Liver (tissue), 5 donors: ENCODE data around the gene CMTM1. TPM values are rescaled to one million over a fixed set of nuclear protein-coding genes. Genes with fewer than 3 reads are reported as not detected.

Experiments used
- polyA plus RNA-seq, 2 donors: library from polyadenylated mRNA; stranded (reverse) in 1 of 2; unstranded in 1 of 2; fragments of 200-250 nt in 1 of 2; fragments of >200 nt in 1 of 2; fragmentation: Nextera tagmentation in 1 of 2; extraction: Ambion mirVana in 1 of 2; gene quantifications; one replicate each; pipeline versions ENCODE4 v1.2.1 to v1.2.3, GENCODE V29; 2013 to 2015
- small RNA-seq: library from RNA; depleted of rRNA; stranded (forward); fragments of <200 nt; gene quantifications from one replicate; pipeline ENCODE3, GENCODE V24; 2014
- total RNA-seq, 2 donors: library from RNA; depleted of rRNA; stranded (reverse); fragments of >200 nt; gene quantifications; one replicate each; pipeline ENCODE4 v1.2.3, GENCODE V29; 2014
- donor health status: healthy.
- donor health status: healthy.
- donor health status: healthy.

The CMTM1 gene
- total and polyA plus RNA-seq, 4 donors, result 0.32 to 0.84 (median 0.49) TPM

Small RNAs within 50 kb of the gene (small RNA-seq; reads per million reads assigned to genes)
- not detected for gene CKLF-CMTM1

Other genes starting within 250 kb of the CMTM1 start
- 10 to 100 TPM; 15.6 to 21.9 TPM for gene CDH5, start 199.7 kb upstream of the CMTM1 start, total RNA-seq
- 10 to 100 TPM in 1 of 2 donors, 1 to 10 TPM in 1; 5.5 to 19.3 TPM for gene CDH5, start 199.7 kb upstream of the CMTM1 start, polyA plus RNA-seq
- under 1 TPM in 1 of 2 donors, not detected in 1; 0.25 TPM for gene BEAN1, start 139.1 kb upstream of the CMTM1 start, total RNA-seq
- gene BEAN1, start 139.1 kb upstream of the CMTM1 start, polyA plus RNA-seq, result under 1 TPM; 0.22 to 0.99 TPM
- gene TK2, start 16.3 kb upstream of the CMTM1 start, total RNA-seq, result 10 to 100 TPM; 10.5 to 31.9 TPM
- gene TK2, start 16.3 kb upstream of the CMTM1 start, polyA plus RNA-seq, result 10 to 100 TPM; 19.5 to 22.5 TPM
- 10 to 100 TPM in 1 of 2 donors, 1 to 10 TPM in 1; 9.5 to 36.1 TPM for gene CKLF, start 13.9 kb upstream of the CMTM1 start, total RNA-seq
- gene CKLF, start 13.9 kb upstream of the CMTM1 start, polyA plus RNA-seq, result 10 to 100 TPM; 19.3 to 23.6 TPM
- 1 to 10 TPM in 1 of 2 donors, under 1 TPM in 1; 0.50 to 1.1 TPM for gene CMTM2, start 13.0 kb downstream of the CMTM1 start, total RNA-seq
- gene CMTM2, start 13.0 kb downstream of the CMTM1 start, polyA plus RNA-seq, result under 1 TPM; 0.57 to 0.67 TPM
- gene CMTM3, start 38.3 kb downstream of the CMTM1 start, total RNA-seq, result 10 to 100 TPM in 1 of 2 donors, 1 to 10 TPM in 1; 2.7 to 12.2 TPM
- 1 to 10 TPM; 1.6 to 6.5 TPM for gene CMTM3, start 38.3 kb downstream of the CMTM1 start, polyA plus RNA-seq
- gene CMTM4, start 130.3 kb downstream of the CMTM1 start, total RNA-seq, result 10 to 100 TPM in 1 of 2 donors, 1 to 10 TPM in 1; 8.1 to 19.7 TPM
- 1 to 10 TPM; 2.9 to 4.5 TPM for gene CMTM4, start 130.3 kb downstream of the CMTM1 start, polyA plus RNA-seq
- 100 to 1,000 TPM in 1 of 2 donors, 10 to 100 TPM in 1; 31.7 to 106 TPM for gene DYNC1LI2, start 185.2 kb downstream of the CMTM1 start, total RNA-seq
- gene DYNC1LI2, start 185.2 kb downstream of the CMTM1 start, polyA plus RNA-seq, result 10 to 100 TPM; 14.2 to 38.5 TPM
- under 1 TPM in 1 of 2 donors, not detected in 1; 0.08 TPM for gene TERB1, start 235.1 kb downstream of the CMTM1 start, total RNA-seq
- gene TERB1, start 235.1 kb downstream of the CMTM1 start, polyA plus RNA-seq, result under 1 TPM in 1 of 2 donors, not detected in 1; 0.17 TPM